Ovary (tissue), 9 donors: Measurements from ENCODE around the gene GPHN. TPM values are rescaled to one million over a fixed set of nuclear protein-coding genes. Genes with fewer than 3 reads are reported as not detected.

Source experiments
- DNase-seq, 5 donors: peaks; one replicate each; pipeline ENCODE4 v3.0.0-alpha.2; 2019 to 2020
- H3K27ac ChIP-seq, 2 donors: fragments of 200-600 bp; one replicate each; pipeline versions ENCODE4 v1.5.1 to v1.8.0; 2019 to 2022
- H3K27me3 ChIP-seq: fragments of 200-600 bp; one replicate; pipeline ENCODE4 v1.8.0; 2022
- H3K36me3 ChIP-seq: fragments of 200-600 bp; sonication (generic); one replicate; pipeline ENCODE4 v1.5.1; 2019
- H3K4me1 ChIP-seq: one replicate; pipeline ENCODE4 v1.8.1; 2013; ENCODE audit warnings: mild to moderate bottlenecking, moderate library complexity; ENCODE audit not compliant: insufficient read depth
- H3K4me3 ChIP-seq: fragments of 200-600 bp; sonication (generic); one replicate; pipeline ENCODE4 v1.5.1; 2017
- H3K9me3 ChIP-seq, 2 donors: fragments of 200-600 bp in 1 of 2; sonication (generic) in 1 of 2; one replicate each; pipeline versions ENCODE4 v1.5.1 to v1.8.1; 2013 to 2019; ENCODE audit warnings: mild to moderate bottlenecking in 1 of 2, moderate library complexity in 1 of 2
- CTCF ChIP-seq, 3 donors: fragments of 450-650 bp in 2 of 3; fragments of 200-600 bp in 1 of 3; IDR thresholded peaks; one replicate each; pipeline versions ENCODE4 v1.5.1 to v1.8.0; 2016 to 2022; ENCODE audit warnings: antibody characterized with exemption in 3 of 3, mild to moderate bottlenecking in 1 of 3
- EP300 ChIP-seq: sonication (generic); formaldehyde crosslinking; IDR thresholded peaks from one replicate; pipeline ENCODE4 v1.6.1; 2017; ENCODE audit warnings: antibody characterized with exemption
- POLR2A ChIP-seq: fragments of 450-650 bp; IDR thresholded peaks from one replicate; pipeline ENCODE4 v1.6.1; 2017; ENCODE audit warnings: antibody characterized with exemption, mild to moderate bottlenecking, moderate library complexity
- WGBS, 3 donors: extraction: QIAGEN DNeasy Blood & Tissue Kit in 1 of 3; methylation state at CpG; one replicate each; pipeline versions ENCODE4 v1.1.5 to v1.1.7; 2013 to 2017; 5-methylcytosine and 5-hydroxymethylcytosine counted together
- intact Hi-C, 4 donors: fragments of 100-400 bp; cut with DNase I; formaldehyde crosslinking; loops; one replicate each; pipeline versions ENCODE4 v1.11.0 to v1.15.1; 2022 to 2023
- polyA plus RNA-seq, 2 donors: library from polyadenylated mRNA; stranded (reverse); fragments of 200-250 nt in 1 of 2; fragments of 350-450 nt in 1 of 2; fragmentation: Illumina TruSeq in 1 of 2; extraction: RNeasy Lipid Tissue Mini Kit (QIAGEN cat#74804) in 1 of 2; gene quantifications; one replicate each; pipeline ENCODE4 v1.2.3, GENCODE V29; 2013 to 2014
- total RNA-seq, 7 donors: library from RNA; depleted of rRNA in 2 of 7; stranded (reverse); fragments of >200 nt in 2 of 7; fragmentation: NEBNext Ultra II Directional in 3 of 7; extraction: Animal tissue kit (Norgen Biotek cat#: 25700) in 3 of 7; gene quantifications; one replicate each; pipeline versions ENCODE4 v1.1.0 to v1.2.4, GENCODE V29; 2016 to 2023
- donor health status: DM: no; HTN: no; CAD: no; lungs with moderate emphysema.
- donor health status: DM: no; HTN: no; CAD: no.
- donor health status: Bipolar disorder and iron deficiency.
- donor health status: DM: yes; HTN: yes; CAD: no.
- donor health status: DM: no; HTN: no; CAD: no.
- donor health status: DM: yes; HTN: yes; CAD: no.

Gene GPHN
- total and polyA plus RNA-seq, 9 donors: 8.3 to 44.9 (median 20.3) TPM

- WGBS, 3 donors: 52 to 76% (median 56%) methylated on average over 2 of the region's 2 CpGs
- DNase-seq: no peak
These were observed 20.8 kb upstream of the GPHN start for GRCh38 chr14:66487164-66487563.

GRCh38 chr14:66490143-66491111 is 17.5 kb upstream of the GPHN start:
- intact Hi-C loops: loop anchor here in 1 of 4 donors (10.0 kb wide), 1 partner anchor 644 kb away; no protein-coding TSS in a partner anchor
- no peak for DNase-seq
- TF ChIP-seq CTCF (IDR thresholded peaks at IDR 0.05) (no peak), POLR2A (no peak), EP300 (no peak)
- no peaks in the 10 kb centered on the region for H3K4me1 ChIP-seq
- no peak overlapping the region for H3K27ac ChIP-seq
- H3K4me3 ChIP-seq: no peak overlapping the region
- WGBS, 3 donors: 66 to 71% (median 71%) methylated on average over 3 of the region's 3 CpGs
- H3K27me3 ChIP-seq: no peaks in the 10 kb centered on the region
- no peaks in the 10 kb centered on the region for H3K36me3 ChIP-seq
- H3K9me3 ChIP-seq: no peaks in the 10 kb centered on the region

More at GRCh38 chr14:66487164-66487563, 20.8 kb upstream of the GPHN start:
- TF ChIP-seq POLR2A: no peak
- no peak for TF ChIP-seq CTCF (IDR thresholded peaks at IDR 0.05)
- no peak for TF ChIP-seq EP300
- no peak overlapping the region for H3K27ac ChIP-seq
- H3K4me3 ChIP-seq: no peak overlapping the region
- no peaks in the 10 kb centered on the region for H3K36me3 ChIP-seq
- H3K9me3 ChIP-seq: no peaks in the 10 kb centered on the region
- no peaks in the 10 kb centered on the region for H3K27me3 ChIP-seq
- intact Hi-C loops: no loop called here
- H3K4me1 ChIP-seq: peaks cover 1% of the 10 kb centered on the region

- Histone ChIP-seq H3K36me3 (no peaks in the 10 kb centered on the region), H3K9me3 (no peaks in the 10 kb centered on the region), H3K27me3 (no peaks in the 10 kb centered on the region), H3K4me3 (no peak overlapping the region), H3K4me1 (no peaks in the 10 kb centered on the region), H3K27ac (no peak overlapping the region)
- intact Hi-C loops: loop anchor here in 1 of 4 donors (10.0 kb wide), 1 partner anchor 641 kb away; no protein-coding TSS in a partner anchor
- DNase-seq: no peak
- no peak for TF ChIP-seq CTCF (IDR thresholded peaks at IDR 0.05)
- TF ChIP-seq EP300: no peak
- no peak for TF ChIP-seq POLR2A
These were observed 14.2 kb upstream of the GPHN start for GRCh38 chr14:66493750-66494149.

- H3K27me3 ChIP-seq: no peaks in the 10 kb centered on the region
- no peaks in the 10 kb centered on the region for H3K4me1 ChIP-seq
- no peaks in the 10 kb centered on the region for H3K36me3 ChIP-seq
- WGBS, 3 donors: 0 to 1% (median 1%) methylated on average over 4 of the region's 4 CpGs
- no peak for TF ChIP-seq POLR2A
- peak; percentile 48 to 59 (median 56) for TF ChIP-seq CTCF (IDR thresholded peaks at IDR 0.05)
- no peak for TF ChIP-seq EP300
- intact Hi-C loops: loop anchor here in 1 of 4 donors (10.0 kb wide), 1 partner anchor 639 kb away; no protein-coding TSS in a partner anchor
- no peak overlapping the region for H3K4me3 ChIP-seq
- DNase-seq: peak in 3 of 5 donors; percentile 11 to 50 (median 31)
- no peak overlapping the region for H3K27ac ChIP-seq
- H3K9me3 ChIP-seq: no peaks in the 10 kb centered on the region
These were observed 12.5 kb upstream of the GPHN start for GRCh38 chr14:66495218-66496098.
